Prostate gland (tissue), 2 donors: ENCODE data around the gene EFEMP2. TPM values are rescaled to one million over a fixed set of nuclear protein-coding genes. Genes with fewer than 3 reads are reported as not detected.

ENCODE experiments used
- DNase-seq: peaks from one replicate; pipeline ENCODE4 v3.0.0-alpha.2; 2019; ENCODE audit warnings: low spot score
- H3K27ac ChIP-seq, 2 donors: fragments of 200-600 bp; sonication (generic); 2 replicates each; pipeline ENCODE4 v1.5.1; 2017 to 2019
- H3K27me3 ChIP-seq: fragments of 200-600 bp; sonication (generic); replicated peaks from 2 replicates; pipeline ENCODE4 v1.5.1; 2019; ENCODE audit not compliant: insufficient read depth
- H3K36me3 ChIP-seq, 2 donors: fragments of 200-600 bp; sonication (generic); 1 replicate in 1 of 2; 2 replicates in 1 of 2; pipeline versions ENCODE4 v1.5.1 to v1.8.1; 2017 to 2019
- H3K4me1 ChIP-seq: fragments of 200-600 bp; sonication (generic); replicated peaks from 2 replicates; pipeline ENCODE4 v1.5.1; 2019
- H3K4me3 ChIP-seq, 2 donors: fragments of 200-600 bp; sonication (generic); 2 replicates each; pipeline ENCODE4 v1.5.1; 2017 to 2019
- H3K9me3 ChIP-seq: fragments of 200-600 bp; sonication (generic); 2 replicates; pipeline ENCODE4 v1.5.1; 2017
- CTCF ChIP-seq, 4 experiments: fragments of 200-600 bp in 2 of 4; fragments of 450-650 bp in 2 of 4; sonication (generic) in 2 of 4; IDR thresholded peaks; 1 replicate in 3 of 4; 2 replicates in 1 of 4; pipeline ENCODE4 v1.5.1; 2016 to 2019; ENCODE audit warnings: antibody characterized with exemption in 4 of 4, mild to moderate bottlenecking in 2 of 4, moderate library complexity in 2 of 4
- POLR2A ChIP-seq: fragments of 450-650 bp; IDR thresholded peaks from one replicate; pipeline ENCODE4 v1.6.1; 2016; ENCODE audit warnings: antibody characterized with exemption, mild to moderate bottlenecking
- POLR2AphosphoS5 ChIP-seq: sonication (generic); formaldehyde crosslinking; IDR thresholded peaks from one replicate; pipeline ENCODE4 v1.6.1; 2017; ENCODE audit warnings: antibody characterized with exemption
- WGBS: methylation state at CpG from one replicate; pipeline ENCODE4 v1.1.5; 2018; 5-methylcytosine and 5-hydroxymethylcytosine counted together
- intact Hi-C: fragments of 100-400 bp; cut with DNase I; formaldehyde crosslinking; loops from one replicate; pipeline ENCODE4 v1.14.2; 2022
- total RNA-seq, 2 donors: library from RNA; depleted of rRNA; stranded (reverse); fragments of >200 nt; gene quantifications; one replicate each; pipeline ENCODE4 v1.1.0, GENCODE V29; 2016

The EFEMP2 gene
- total RNA-seq, 2 donors from 2014 or later = 40.0 to 84.5 TPM

GRCh38 chr11:65886826-65887722 lies 14.5 kb upstream of the EFEMP2 start:
- Histone ChIP-seq H3K27ac (peak overlapping the region in 1 of 2 donors; percentile 93), H3K27me3 (no peaks in the 10 kb centered on the region), H3K9me3 (no peaks in the 10 kb centered on the region), H3K4me3 (peak overlapping the region; percentile 54 to 58), H3K4me1 (peaks cover 17% of the 10 kb centered on the region), H3K36me3 (no peaks in the 10 kb centered on the region)
- no peak for TF ChIP-seq CTCF (IDR thresholded peaks at IDR 0.05)
- no peak for TF ChIP-seq POLR2AphosphoS5
- TF ChIP-seq POLR2A = no peak
- no peak for DNase-seq
- WGBS = 77% methylated on average over 14 of the region's 14 CpGs
- intact Hi-C loops = no loop called here

GRCh38 chr11:65885808-65886536 lies 13.4 kb upstream of the EFEMP2 start:
- no peak for TF ChIP-seq POLR2AphosphoS5
- TF ChIP-seq CTCF (IDR thresholded peaks at IDR 0.05) = no peak
- TF ChIP-seq POLR2A = no peak
- H3K4me1 ChIP-seq = peaks cover 7% of the 10 kb centered on the region
- 91% methylated on average over 12 of the region's 12 CpGs for WGBS
- no peaks in the 10 kb centered on the region for H3K27me3 ChIP-seq
- H3K27ac ChIP-seq = no peak overlapping the region
- intact Hi-C loops = loop anchor here (2.0 kb wide), 1 partner anchor 103 kb away; no protein-coding TSS in a partner anchor
- no peaks in the 10 kb centered on the region for H3K9me3 ChIP-seq
- DNase-seq = no peak
- H3K36me3 ChIP-seq = no peaks in the 10 kb centered on the region
- no peak overlapping the region for H3K4me3 ChIP-seq

GRCh38 chr11:65885231-65885630 lies 12.6 kb upstream of the EFEMP2 start:
- no peak overlapping the region for H3K27ac ChIP-seq
- peaks cover 7% of the 10 kb centered on the region for H3K4me1 ChIP-seq
- WGBS = 93% methylated on average over 7 of the region's 7 CpGs
- H3K4me3 ChIP-seq = no peak overlapping the region
- no peak for DNase-seq
- TF ChIP-seq POLR2AphosphoS5 = no peak
- no peak for TF ChIP-seq CTCF (IDR thresholded peaks at IDR 0.05)
- TF ChIP-seq POLR2A = no peak
- no peaks in the 10 kb centered on the region for H3K9me3 ChIP-seq
- intact Hi-C loops = loop anchor here (2.0 kb wide), 1 partner anchor 104 kb away; no protein-coding TSS in a partner anchor
- H3K36me3 ChIP-seq = no peaks in the 10 kb centered on the region
- no peaks in the 10 kb centered on the region for H3K27me3 ChIP-seq

- Histone ChIP-seq H3K9me3 (no peaks in the 10 kb centered on the region), H3K4me1 (peaks cover 7% of the 10 kb centered on the region), H3K27ac (no peak overlapping the region), H3K27me3 (no peaks in the 10 kb centered on the region), H3K4me3 (no peak overlapping the region), H3K36me3 (no peaks in the 10 kb centered on the region)
- 29% methylated on average over 9 of the region's 9 CpGs for WGBS
- peak; percentile 98 to 99 (median 99) for TF ChIP-seq CTCF (IDR thresholded peaks at IDR 0.05)
- no peak for TF ChIP-seq POLR2A
- peak; percentile 85 for TF ChIP-seq POLR2AphosphoS5
- intact Hi-C loops = loop anchor here (2.0 kb wide), 1 partner anchor 104 kb away; no protein-coding TSS in a partner anchor
- peak; percentile 62 for DNase-seq
Measured at GRCh38 chr11:65884716-65885092, 12.1 kb upstream of the EFEMP2 start.
